WI38 (cell line): Measurements from ENCODE around the gene TOX2.

ENCODE experiments used
- H3K4me3 ChIP-seq: 2 replicates; pipeline ENCODE4 v1.5.1; 2011; ENCODE audit warnings: low read depth, mild to moderate bottlenecking, control low read depth, low read length
- TF ChIP-seq, protein P1 (sequence below): IDR thresholded peaks from 2 replicates; pipeline ENCODE4 v1.5.1; 2012; ENCODE audit warnings: low read depth, mild to moderate bottlenecking, control low read depth, low read length

The TOX2 gene

DNA sequence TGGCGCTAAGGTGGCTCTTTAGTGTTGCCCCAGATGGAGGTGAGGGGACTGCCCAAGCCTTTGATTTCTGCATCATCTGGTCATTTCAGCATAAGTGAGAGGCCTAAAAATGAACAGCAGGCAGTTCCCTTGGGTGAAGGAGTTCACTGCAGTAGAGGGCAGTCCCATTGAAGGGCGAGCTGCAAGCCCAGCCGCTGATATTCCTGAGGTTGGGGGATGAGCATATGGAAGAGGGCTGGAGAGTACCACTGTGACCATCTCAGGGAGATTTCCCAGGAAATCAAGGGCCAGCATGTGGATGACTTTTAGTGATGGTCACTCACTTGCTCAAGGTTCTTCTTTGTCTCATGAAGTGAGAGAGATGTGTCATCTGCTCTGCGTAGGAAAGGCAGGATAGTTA lies 9.3 kb downstream of the TOX2 start:
- TF ChIP-seq, protein P1, sequence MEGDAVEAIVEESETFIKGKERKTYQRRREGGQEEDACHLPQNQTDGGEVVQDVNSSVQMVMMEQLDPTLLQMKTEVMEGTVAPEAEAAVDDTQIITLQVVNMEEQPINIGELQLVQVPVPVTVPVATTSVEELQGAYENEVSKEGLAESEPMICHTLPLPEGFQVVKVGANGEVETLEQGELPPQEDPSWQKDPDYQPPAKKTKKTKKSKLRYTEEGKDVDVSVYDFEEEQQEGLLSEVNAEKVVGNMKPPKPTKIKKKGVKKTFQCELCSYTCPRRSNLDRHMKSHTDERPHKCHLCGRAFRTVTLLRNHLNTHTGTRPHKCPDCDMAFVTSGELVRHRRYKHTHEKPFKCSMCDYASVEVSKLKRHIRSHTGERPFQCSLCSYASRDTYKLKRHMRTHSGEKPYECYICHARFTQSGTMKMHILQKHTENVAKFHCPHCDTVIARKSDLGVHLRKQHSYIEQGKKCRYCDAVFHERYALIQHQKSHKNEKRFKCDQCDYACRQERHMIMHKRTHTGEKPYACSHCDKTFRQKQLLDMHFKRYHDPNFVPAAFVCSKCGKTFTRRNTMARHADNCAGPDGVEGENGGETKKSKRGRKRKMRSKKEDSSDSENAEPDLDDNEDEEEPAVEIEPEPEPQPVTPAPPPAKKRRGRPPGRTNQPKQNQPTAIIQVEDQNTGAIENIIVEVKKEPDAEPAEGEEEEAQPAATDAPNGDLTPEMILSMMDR = no peak
- no peak overlapping the region for H3K4me3 ChIP-seq

DNA sequence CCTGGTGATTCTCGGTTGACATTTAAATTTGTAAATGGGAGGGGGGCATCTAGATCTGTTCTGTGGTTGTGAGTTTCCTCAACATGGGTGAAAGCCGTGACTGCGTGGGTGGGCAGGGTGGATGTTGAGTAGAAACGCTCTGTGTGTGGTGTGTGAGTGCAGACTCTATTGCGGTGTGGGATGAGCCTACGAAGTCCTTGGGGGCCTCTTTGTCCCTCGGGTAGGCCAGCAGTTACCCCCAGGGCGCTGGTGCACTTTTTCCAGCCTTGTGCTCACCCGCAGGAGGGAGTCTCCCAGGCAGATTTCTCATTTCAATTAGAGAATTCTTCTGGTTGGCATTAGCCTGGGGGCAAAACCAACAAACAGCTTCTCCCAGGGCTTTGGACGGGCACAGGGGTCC lies 10.6 kb downstream of the TOX2 start:
- TF ChIP-seq, protein P1 = no peak
- no peak overlapping the region for H3K4me3 ChIP-seq

DNA sequence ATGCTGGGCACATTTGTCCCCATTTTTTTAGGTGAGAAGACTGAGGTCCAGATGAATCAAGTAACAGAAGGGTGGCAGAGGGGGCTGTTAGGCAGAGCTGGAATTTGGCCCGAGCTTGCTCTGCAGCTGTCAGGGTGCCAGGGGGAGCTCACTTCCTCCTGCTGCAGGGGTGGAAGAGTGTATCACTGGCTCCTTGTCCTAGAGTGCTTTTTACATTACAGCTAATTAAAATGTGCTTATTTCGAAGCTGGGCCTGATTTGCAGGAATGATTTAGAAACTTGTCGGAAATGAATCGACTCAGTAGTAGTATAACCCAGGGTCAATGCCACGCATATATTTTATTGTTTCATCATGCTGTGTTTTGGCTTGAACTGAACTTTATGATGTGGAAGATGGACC lies 11.1 kb downstream of the TOX2 start:
- TF ChIP-seq, protein P1 = no peak
- H3K4me3 ChIP-seq = no peak overlapping the region

DNA sequence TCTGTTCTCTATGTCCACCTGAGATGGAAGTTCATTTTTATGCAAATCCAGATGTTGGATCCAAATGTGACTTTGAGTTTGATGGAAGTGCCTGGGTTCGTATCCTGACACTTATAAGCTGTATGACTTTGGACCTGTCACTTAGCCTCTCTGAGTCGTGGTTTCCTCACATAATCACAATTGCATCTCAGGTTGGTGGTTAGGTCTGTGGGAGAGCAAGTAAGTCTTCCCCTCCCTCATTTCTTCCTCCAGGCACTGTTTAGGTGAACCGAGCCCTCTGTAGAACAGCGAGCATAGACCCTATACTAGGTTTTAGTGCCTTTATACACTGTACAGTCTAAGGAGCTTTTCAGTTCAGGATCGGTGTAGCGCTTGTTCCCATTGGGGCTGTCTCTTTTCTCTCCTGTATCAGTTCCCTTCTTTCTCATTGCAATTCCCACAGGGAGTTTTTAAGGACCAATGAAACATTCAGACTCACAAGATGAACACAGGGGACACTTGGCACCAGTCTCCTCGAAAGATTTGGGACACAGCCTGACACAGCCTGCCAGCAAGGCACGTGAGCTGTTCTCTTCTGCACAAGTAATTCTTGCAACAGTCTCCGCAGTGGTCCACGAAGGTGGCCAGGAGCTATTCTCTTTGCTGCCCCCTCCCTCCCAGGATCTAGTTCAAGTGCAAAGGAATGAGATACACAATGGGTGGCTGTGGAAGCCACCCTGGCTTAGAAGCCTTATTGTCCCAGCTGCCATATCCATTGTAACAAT lies 11.8 kb downstream of the TOX2 start:
- TF ChIP-seq, protein P1 = no peak
- no peak overlapping the region for H3K4me3 ChIP-seq

DNA sequence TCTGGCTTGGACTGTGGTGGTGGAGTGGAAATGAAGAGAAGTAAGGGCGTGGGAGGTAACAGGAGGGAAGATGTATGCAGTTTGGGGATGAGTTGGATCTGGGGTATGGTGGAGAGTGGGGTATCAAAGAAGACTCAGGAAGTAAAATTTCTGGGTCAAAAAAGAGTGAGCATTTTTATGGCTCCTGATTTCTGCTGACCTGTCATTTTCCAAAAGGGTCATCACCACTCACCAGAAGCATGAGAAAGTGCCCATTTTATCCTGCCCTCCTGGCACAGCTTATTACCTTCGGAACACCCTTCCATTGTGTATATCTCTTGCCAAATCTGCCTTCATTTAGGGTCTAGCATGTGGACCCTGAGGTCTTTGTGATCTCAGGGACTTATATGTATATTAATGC lies 17.3 kb downstream of the TOX2 start:
- no peak overlapping the region for H3K4me3 ChIP-seq
- TF ChIP-seq, protein P1 = no peak

DNA sequence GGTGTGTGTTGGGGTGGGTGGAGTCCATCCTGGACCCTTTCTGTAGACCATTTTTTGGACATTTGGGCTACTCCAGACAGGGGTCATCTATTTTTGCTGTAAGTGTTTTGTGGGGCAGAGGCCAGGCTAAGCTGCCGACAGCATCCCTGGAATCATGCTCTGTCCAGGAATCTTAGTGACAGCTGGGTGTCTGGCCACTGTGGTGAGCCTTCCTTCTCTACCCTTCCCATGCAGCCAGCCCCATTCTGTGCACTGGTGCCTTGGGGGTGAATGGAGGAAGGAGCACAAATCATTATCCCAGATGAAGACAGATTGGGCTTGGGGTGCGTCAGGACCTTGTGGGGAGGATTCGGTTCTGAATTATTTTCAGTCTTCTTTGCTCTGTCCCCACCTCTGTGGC lies 20.2 kb downstream of the TOX2 start:
- TF ChIP-seq, protein P1 = no peak
- no peak overlapping the region for H3K4me3 ChIP-seq

DNA sequence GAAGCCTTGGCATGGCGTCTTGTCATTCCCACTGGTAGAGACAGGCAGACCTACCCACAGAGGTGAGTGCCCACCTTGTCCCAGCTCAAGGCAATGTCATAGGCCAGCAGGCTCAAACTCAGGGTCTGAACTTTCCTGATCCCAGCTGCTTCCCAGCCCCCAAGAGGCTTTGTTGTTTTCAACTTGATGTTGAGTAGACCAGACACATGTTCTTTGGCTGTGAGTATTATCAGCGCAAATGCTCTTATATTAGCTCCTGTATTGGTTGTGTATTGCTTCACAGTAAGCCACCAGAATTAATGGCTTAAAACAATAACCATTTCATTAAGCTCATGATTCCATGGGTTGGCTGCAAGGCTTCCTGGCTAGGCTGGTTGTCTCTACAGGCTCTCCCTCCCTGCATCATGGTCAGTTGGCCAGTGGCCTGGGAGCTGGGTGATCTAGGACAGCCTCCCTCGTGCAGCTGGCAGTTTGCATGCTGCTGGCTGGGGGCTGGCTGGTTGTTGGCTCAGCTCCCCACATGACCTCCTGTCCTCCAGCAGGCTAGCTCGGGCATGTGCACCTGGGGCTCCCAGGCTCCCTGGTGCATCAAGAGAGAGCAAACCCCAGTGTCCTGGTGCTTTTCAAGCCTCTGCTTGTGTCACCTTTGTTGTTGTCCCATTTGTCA lies 21.6 kb downstream of the TOX2 start:
- no peak overlapping the region for H3K4me3 ChIP-seq
- TF ChIP-seq, protein P1 = no peak
